ENCODE measurements around the gene PSMG2. TPM values are rescaled to one million over a fixed set of nuclear protein-coding genes. Genes with fewer than 3 reads are reported as not detected.

Gene PSMG2
- total and polyA plus RNA-seq, 7 experiments from 2014 or later = 49.9 to 126 (median 59.9) TPM

DNA sequence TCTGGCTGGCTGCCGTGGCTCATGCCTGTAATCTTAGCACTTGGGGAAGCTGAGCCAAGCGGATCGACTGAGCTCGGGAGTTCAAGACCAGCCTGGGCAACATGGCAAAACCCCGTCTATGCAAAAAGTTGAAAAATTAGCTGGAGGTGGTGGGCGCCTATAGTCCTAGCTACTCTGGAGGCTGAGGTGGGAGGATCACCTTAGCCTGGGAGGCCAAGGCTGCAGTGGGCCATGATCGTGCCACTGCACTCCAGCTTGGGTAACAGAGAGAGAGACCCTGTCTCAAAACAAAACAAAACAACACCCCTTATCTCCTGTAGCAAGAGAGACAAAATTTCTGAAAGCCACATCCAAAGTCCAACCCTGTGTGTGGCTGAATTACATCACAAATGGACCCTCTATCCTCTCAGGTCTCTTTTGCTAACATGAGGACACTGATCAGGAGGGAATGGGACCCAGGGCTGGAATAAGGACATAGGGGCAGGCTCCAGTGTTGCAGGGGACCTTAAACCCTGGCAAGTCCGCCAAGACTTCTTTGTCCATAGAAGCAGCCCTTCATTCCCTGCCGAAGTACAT is 64.8 kb downstream of the PSMG2 start:
- H3K9me3 ChIP-seq (ENCODE audit: control insufficient read depth in 2 of 3, low read length in 3 of 3) = no peaks in the 10 kb centered on the region
- no peaks in the 10 kb centered on the region for H3K36me3 ChIP-seq (ENCODE audit: control insufficient read depth in 2 of 3, insufficient read depth in 3 of 3, low read length in 3 of 3)
- H3K27me3 ChIP-seq (ENCODE audit: control insufficient read depth in 2 of 2, insufficient read depth in 2 of 2, low read length in 2 of 2) = no peaks in the 10 kb centered on the region
- DNase-seq = no peak
- intact Hi-C loops (cut with micrococcal nuclease) = no loop called here
- H3K27ac ChIP-seq (ENCODE audit: low read depth, low read length) = no peak overlapping the region
- Mint-ChIP-seq H3K9me3 (no peaks in the 10 kb centered on the region), H3K27me3 (no peaks in the 10 kb centered on the region), H3K36me3 (peaks cover 0 to 2% (median 0%) of the 10 kb centered on the region in 5 donors), H3K4me3 (no peak overlapping the region), H3K4me1 (peaks cover 0 to 4% (median 0%) of the 10 kb centered on the region in 7 donors), H3K27ac (no peak overlapping the region)
- no peak for ATAC-seq
- POLR2A ChIA-PET = interaction anchor here (1.1 kb wide), 1 partner anchor 28 kb away, joined by 3 read pairs; no protein-coding TSS in a partner anchor
- CTCF ChIA-PET = no interaction called here
- H3K4me1 ChIP-seq (ENCODE audit: control insufficient read depth in 2 of 2, insufficient read depth in 2 of 2, low read length in 2 of 2) = no peaks in the 10 kb centered on the region
- H3K4me3 ChIP-seq (ENCODE audit: low read length) = no peak overlapping the region

- no peaks in the 10 kb centered on the region for H3K36me3 ChIP-seq (ENCODE audit: control insufficient read depth in 2 of 3, insufficient read depth in 3 of 3, low read length in 3 of 3)
- Mint-ChIP-seq H3K9me3 (no peaks in the 10 kb centered on the region), H3K4me3 (no peak overlapping the region), H3K4me1 (peaks cover 0 to 10% (median 7%) of the 10 kb centered on the region in 7 donors), H3K27ac (no peak overlapping the region), H3K36me3 (peaks cover 0 to 2% (median 0%) of the 10 kb centered on the region in 5 donors), H3K27me3 (no peaks in the 10 kb centered on the region)
- no peaks in the 10 kb centered on the region for H3K27me3 ChIP-seq (ENCODE audit: control insufficient read depth in 2 of 2, insufficient read depth in 2 of 2, low read length in 2 of 2)
- H3K9me3 ChIP-seq (ENCODE audit: control insufficient read depth in 2 of 3, low read length in 3 of 3) = no peaks in the 10 kb centered on the region
- H3K27ac ChIP-seq (ENCODE audit: low read depth, low read length) = no peak overlapping the region
- ChIA-PET CTCF (interaction anchor here (0.8 kb wide), 1 partner anchor 45 kb away, joined by 3 read pairs; no protein-coding TSS in a partner anchor), POLR2A (no interaction called here)
- peaks cover 0 to under 1% of the 10 kb centered on the region in 2 donors for H3K4me1 ChIP-seq (ENCODE audit: control insufficient read depth in 2 of 2, insufficient read depth in 2 of 2, low read length in 2 of 2)
- ATAC-seq (no peak), DNase-seq (no peak)
- intact Hi-C loops (cut with micrococcal nuclease) = no loop called here
- H3K4me3 ChIP-seq (ENCODE audit: low read length) = no peak overlapping the region
Observed at GRCh38 chr18:12768625-12769024, 65.8 kb downstream of the PSMG2 start.

- no peak overlapping the region for H3K27ac ChIP-seq (ENCODE audit: low read depth, low read length)
- no peaks in the 10 kb centered on the region for H3K36me3 ChIP-seq (ENCODE audit: control insufficient read depth in 2 of 3, insufficient read depth in 3 of 3, low read length in 3 of 3)
- DNase-seq = no peak
- intact Hi-C loops (cut with micrococcal nuclease) = no loop called here
- CTCF ChIA-PET = interaction anchor here (0.8 kb wide), 1 partner anchor 45 kb away, joined by 3 read pairs; no protein-coding TSS in a partner anchor
- H3K36me3 Mint-ChIP-seq = peaks cover 0 to 2% (median 0%) of the 10 kb centered on the region in 5 donors
- no peaks in the 10 kb centered on the region for H3K9me3 Mint-ChIP-seq
- no peak overlapping the region for H3K4me3 Mint-ChIP-seq
- H3K27me3 ChIP-seq (ENCODE audit: control insufficient read depth in 2 of 2, insufficient read depth in 2 of 2, low read length in 2 of 2) = no peaks in the 10 kb centered on the region
- H3K27me3 Mint-ChIP-seq = no peaks in the 10 kb centered on the region
- H3K4me3 ChIP-seq (ENCODE audit: low read length) = no peak overlapping the region
- H3K4me1 ChIP-seq (ENCODE audit: control insufficient read depth in 2 of 2, insufficient read depth in 2 of 2, low read length in 2 of 2) = peaks cover 0 to 6% of the 10 kb centered on the region in 2 donors
- no peak for ATAC-seq
- H3K9me3 ChIP-seq (ENCODE audit: control insufficient read depth in 2 of 3, low read length in 3 of 3) = no peaks in the 10 kb centered on the region
- POLR2A ChIA-PET = no interaction called here
- no peak overlapping the region for H3K27ac Mint-ChIP-seq
- peaks cover 0 to 14% (median 11%) of the 10 kb centered on the region in 7 donors for H3K4me1 Mint-ChIP-seq
Observed at GRCh38 chr18:12769136-12769535, 66.3 kb downstream of the PSMG2 start.

DNA sequence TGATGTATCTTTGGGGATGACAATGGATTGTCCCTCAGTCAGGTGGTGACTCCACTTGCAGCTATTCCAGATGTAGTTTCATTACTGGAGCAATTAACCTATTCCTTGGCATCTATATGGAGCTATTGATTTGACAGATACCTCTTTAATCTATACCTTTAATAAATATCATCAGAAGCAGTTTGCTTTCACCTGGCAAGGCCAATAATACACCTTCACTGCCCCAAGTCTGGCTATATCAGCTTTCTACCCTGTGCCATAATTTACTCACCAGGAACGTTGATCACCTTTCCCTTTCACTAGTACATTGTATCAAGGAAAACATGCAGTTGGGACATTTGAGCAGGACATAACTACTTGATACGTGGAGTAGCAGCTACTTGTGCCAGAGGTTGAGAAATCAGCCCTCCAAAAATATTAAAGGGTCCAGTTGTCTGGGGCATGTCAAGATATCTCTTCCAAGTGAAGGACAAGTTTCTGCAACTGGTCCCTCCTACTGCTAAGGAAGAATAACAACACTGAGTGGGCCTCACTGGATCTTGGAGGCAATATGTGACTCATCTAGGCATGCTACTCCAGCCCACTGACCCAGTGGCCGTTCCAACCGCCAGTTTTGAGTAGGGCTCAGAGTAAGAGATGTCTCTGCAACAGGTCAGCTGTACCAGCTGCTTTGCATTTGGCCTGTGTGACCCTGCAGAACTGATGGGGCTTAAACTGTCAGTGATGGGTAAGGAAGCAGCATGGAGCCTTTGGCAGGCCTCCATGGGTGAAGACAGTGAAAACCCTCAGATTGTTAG is 67.0 kb downstream of the PSMG2 start:
- ChIA-PET POLR2A (no interaction called here), CTCF (interaction anchor here (0.6 to 0.8 kb wide), 2 partner anchors 46 to 309 kb away, joined by 3 to 5 read pairs; no protein-coding TSS in a partner anchor)
- Histone ChIP-seq H3K9me3 (ENCODE audit: control insufficient read depth in 2 of 3, low read length in 3 of 3) (no peaks in the 10 kb centered on the region), H3K36me3 (ENCODE audit: control insufficient read depth in 2 of 3, insufficient read depth in 3 of 3, low read length in 3 of 3) (no peaks in the 10 kb centered on the region), H3K27ac (ENCODE audit: low read depth, low read length) (no peak overlapping the region), H3K4me3 (ENCODE audit: low read length) (no peak overlapping the region), H3K4me1 (ENCODE audit: control insufficient read depth in 2 of 2, insufficient read depth in 2 of 2, low read length in 2 of 2) (peaks cover 0 to 6% of the 10 kb centered on the region in 2 donors), H3K27me3 (ENCODE audit: control insufficient read depth in 2 of 2, insufficient read depth in 2 of 2, low read length in 2 of 2) (no peaks in the 10 kb centered on the region)
- Mint-ChIP-seq H3K27me3 (no peaks in the 10 kb centered on the region), H3K27ac (no peak overlapping the region), H3K4me3 (no peak overlapping the region), H3K4me1 (peaks cover 0 to 16% (median 15%) of the 10 kb centered on the region in 7 donors), H3K36me3 (peaks cover 0 to 2% (median 0%) of the 10 kb centered on the region in 5 donors), H3K9me3 (no peaks in the 10 kb centered on the region)
- intact Hi-C loops (cut with micrococcal nuclease) = no loop called here
- ATAC-seq (no peak), DNase-seq (no peak)

DNA sequence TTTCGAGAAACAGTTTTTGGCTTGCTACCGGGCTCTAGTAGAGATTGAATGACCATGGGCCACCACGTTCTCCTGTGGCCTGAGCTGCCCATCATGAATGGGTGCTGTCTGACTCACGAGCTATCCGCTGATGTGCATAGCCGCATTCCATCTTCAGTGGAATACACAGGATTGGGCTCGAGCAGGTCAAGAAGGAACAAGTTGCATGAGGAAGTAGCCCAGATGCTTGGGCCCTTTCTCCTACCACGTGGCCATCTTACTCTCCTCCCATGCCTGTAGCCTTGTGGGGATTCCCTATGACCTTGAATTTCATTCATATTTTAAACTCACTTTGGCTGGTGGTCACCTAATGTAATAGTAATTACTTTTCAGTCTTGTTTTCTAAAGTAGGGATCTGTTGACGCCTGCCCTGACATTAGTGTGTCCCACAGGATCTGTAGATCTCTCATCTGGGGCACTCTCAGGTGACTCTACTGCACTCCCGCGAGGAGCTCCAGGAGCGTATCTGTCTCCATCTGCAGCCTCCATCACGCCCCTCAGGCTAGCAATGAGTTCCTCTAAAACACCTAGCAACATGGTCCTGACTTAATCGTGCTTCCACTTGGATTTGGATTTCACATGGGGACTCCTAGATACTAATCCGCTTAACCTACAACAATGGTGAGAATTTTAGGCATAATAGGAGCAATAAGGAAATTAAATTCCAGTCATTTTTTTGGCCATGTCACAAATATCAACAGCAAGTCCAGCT is 67.8 kb downstream of the PSMG2 start:
- POLR2A ChIA-PET = no interaction called here
- CTCF ChIA-PET = interaction anchor here (0.6 kb wide), 1 partner anchor 310 kb away, joined by 5 read pairs; no protein-coding TSS in a partner anchor
- intact Hi-C loops (cut with micrococcal nuclease) = no loop called here
- no peak overlapping the region for H3K4me3 ChIP-seq (ENCODE audit: low read length)
- Mint-ChIP-seq H3K9me3 (peaks cover 0 to 1% (median 0%) of the 10 kb centered on the region in 11 donors), H3K4me3 (no peak overlapping the region), H3K36me3 (peaks cover 0 to 2% (median 0%) of the 10 kb centered on the region in 5 donors), H3K27ac (no peak overlapping the region), H3K27me3 (no peaks in the 10 kb centered on the region), H3K4me1 (peaks cover 0 to 18% (median 16%) of the 10 kb centered on the region in 7 donors)
- H3K27me3 ChIP-seq (ENCODE audit: control insufficient read depth in 2 of 2, insufficient read depth in 2 of 2, low read length in 2 of 2) = no peaks in the 10 kb centered on the region
- no peaks in the 10 kb centered on the region for H3K9me3 ChIP-seq (ENCODE audit: control insufficient read depth in 2 of 3, low read length in 3 of 3)
- no peaks in the 10 kb centered on the region for H3K36me3 ChIP-seq (ENCODE audit: control insufficient read depth in 2 of 3, insufficient read depth in 3 of 3, low read length in 3 of 3)
- no peak overlapping the region for H3K27ac ChIP-seq (ENCODE audit: low read depth, low read length)
- ATAC-seq = no peak
- peaks cover 0 to 6% of the 10 kb centered on the region in 2 donors for H3K4me1 ChIP-seq (ENCODE audit: control insufficient read depth in 2 of 2, insufficient read depth in 2 of 2, low read length in 2 of 2)
- no peak for DNase-seq

GRCh38 chr18:12772111-12772510 is 69.3 kb downstream of the PSMG2 start:
- intact Hi-C loops (cut with micrococcal nuclease) = no loop called here
- ChIA-PET POLR2A (no interaction called here), CTCF (no interaction called here)
- H3K4me3 Mint-ChIP-seq = no peak overlapping the region
- H3K27ac ChIP-seq (ENCODE audit: low read depth, low read length) = no peak overlapping the region
- H3K27me3 Mint-ChIP-seq = no peaks in the 10 kb centered on the region
- H3K4me3 ChIP-seq (ENCODE audit: low read length) = no peak overlapping the region
- no peaks in the 10 kb centered on the region for H3K9me3 ChIP-seq (ENCODE audit: control insufficient read depth in 2 of 3, low read length in 3 of 3)
- H3K27ac Mint-ChIP-seq = no peak overlapping the region
- ATAC-seq (no peak), DNase-seq (no peak)
- peaks cover 0 to 7% (median 0%) of the 10 kb centered on the region in 5 donors for H3K36me3 Mint-ChIP-seq
- peaks cover 0 to 7% (median 3%) of the 10 kb centered on the region in 11 donors for H3K9me3 Mint-ChIP-seq
- H3K36me3 ChIP-seq (ENCODE audit: control insufficient read depth in 2 of 3, insufficient read depth in 3 of 3, low read length in 3 of 3) = no peaks in the 10 kb centered on the region
- H3K27me3 ChIP-seq (ENCODE audit: control insufficient read depth in 2 of 2, insufficient read depth in 2 of 2, low read length in 2 of 2) = no peaks in the 10 kb centered on the region
- peaks cover 0 to 20% (median 16%) of the 10 kb centered on the region in 7 donors for H3K4me1 Mint-ChIP-seq
- H3K4me1 ChIP-seq (ENCODE audit: control insufficient read depth in 2 of 2, insufficient read depth in 2 of 2, low read length in 2 of 2) = peaks cover 0 to 6% of the 10 kb centered on the region in 2 donors

Measured in naive thymus-derived CD4-positive, alpha-beta T cell (primary cell).